Measurements from ENCODE around the gene ZNF793.

DNA sequence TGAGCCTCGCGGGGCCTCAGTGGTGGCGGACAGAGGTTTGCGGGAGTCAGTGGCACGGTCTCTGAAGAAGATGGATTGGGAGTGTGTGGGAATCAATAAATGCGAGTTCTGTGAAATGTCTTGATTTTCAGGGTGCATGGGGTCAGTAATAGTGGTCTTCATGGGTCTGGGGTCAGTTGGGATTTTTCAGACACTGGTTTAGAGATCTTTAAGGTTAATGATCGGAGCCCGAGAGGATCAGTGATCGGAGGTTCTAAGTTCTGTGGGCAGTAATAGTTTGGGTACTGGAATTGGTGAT lies 377 bp downstream of the ZNF793 start:
- TF ChIP-seq, protein P1, sequence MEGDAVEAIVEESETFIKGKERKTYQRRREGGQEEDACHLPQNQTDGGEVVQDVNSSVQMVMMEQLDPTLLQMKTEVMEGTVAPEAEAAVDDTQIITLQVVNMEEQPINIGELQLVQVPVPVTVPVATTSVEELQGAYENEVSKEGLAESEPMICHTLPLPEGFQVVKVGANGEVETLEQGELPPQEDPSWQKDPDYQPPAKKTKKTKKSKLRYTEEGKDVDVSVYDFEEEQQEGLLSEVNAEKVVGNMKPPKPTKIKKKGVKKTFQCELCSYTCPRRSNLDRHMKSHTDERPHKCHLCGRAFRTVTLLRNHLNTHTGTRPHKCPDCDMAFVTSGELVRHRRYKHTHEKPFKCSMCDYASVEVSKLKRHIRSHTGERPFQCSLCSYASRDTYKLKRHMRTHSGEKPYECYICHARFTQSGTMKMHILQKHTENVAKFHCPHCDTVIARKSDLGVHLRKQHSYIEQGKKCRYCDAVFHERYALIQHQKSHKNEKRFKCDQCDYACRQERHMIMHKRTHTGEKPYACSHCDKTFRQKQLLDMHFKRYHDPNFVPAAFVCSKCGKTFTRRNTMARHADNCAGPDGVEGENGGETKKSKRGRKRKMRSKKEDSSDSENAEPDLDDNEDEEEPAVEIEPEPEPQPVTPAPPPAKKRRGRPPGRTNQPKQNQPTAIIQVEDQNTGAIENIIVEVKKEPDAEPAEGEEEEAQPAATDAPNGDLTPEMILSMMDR (IDR thresholded peaks at IDR 0.05) = no peak
- TF ChIP-seq, protein P2, sequence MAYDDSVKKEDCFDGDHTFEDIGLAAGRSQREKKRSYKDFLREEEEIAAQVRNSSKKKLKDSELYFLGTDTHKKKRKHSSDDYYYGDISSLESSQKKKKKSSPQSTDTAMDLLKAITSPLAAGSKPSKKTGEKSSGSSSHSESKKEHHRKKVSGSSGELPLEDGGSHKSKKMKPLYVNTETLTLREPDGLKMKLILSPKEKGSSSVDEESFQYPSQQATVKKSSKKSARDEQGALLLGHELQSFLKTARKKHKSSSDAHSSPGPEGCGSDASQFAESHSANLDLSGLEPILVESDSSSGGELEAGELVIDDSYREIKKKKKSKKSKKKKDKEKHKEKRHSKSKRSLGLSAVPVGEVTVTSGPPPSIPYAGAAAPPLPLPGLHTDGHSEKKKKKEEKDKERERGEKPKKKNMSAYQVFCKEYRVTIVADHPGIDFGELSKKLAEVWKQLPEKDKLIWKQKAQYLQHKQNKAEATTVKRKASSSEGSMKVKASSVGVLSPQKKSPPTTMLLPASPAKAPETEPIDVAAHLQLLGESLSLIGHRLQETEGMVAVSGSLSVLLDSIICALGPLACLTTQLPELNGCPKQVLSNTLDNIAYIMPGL (CRISPR knock-in tag; IDR thresholded peaks at IDR 0.05) = no peak
- TF ChIP-seq, protein P3, sequence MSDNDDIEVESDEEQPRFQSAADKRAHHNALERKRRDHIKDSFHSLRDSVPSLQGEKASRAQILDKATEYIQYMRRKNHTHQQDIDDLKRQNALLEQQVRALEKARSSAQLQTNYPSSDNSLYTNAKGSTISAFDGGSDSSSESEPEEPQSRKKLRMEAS (CRISPR knock-in tag; IDR thresholded peaks at IDR 0.05) = no peak
- TF ChIP-seq NR2C2 (CRISPR knock-in tag; IDR thresholded peaks at IDR 0.05) (no peak), CREB1 (CRISPR knock-in tag; IDR thresholded peaks at IDR 0.05) (no peak)
- TF ChIP-seq, protein P4, sequence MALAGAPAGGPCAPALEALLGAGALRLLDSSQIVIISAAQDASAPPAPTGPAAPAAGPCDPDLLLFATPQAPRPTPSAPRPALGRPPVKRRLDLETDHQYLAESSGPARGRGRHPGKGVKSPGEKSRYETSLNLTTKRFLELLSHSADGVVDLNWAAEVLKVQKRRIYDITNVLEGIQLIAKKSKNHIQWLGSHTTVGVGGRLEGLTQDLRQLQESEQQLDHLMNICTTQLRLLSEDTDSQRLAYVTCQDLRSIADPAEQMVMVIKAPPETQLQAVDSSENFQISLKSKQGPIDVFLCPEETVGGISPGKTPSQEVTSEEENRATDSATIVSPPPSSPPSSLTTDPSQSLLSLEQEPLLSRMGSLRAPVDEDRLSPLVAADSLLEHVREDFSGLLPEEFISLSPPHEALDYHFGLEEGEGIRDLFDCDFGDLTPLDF (CRISPR knock-in tag; IDR thresholded peaks at IDR 0.05) = no peak

All from WTC11 (cell line).